Activated naive CD8-positive, alpha-beta T cell (primary cell): ENCODE data around the gene CAPN14.

ENCODE experiments used
- H3K27ac Mint-ChIP-seq: one replicate; pipeline ENCODE4 v1.8.0; 2021; ENCODE audit warnings: mixed read lengths
- H3K27me3 Mint-ChIP-seq: one replicate; pipeline ENCODE4 v1.8.0; 2021; ENCODE audit warnings: mixed read lengths
- H3K36me3 Mint-ChIP-seq: one replicate; pipeline ENCODE4 v1.8.0; 2021; ENCODE audit warnings: mixed read lengths
- H3K4me1 Mint-ChIP-seq: one replicate; pipeline ENCODE4 v1.8.0; 2021; ENCODE audit warnings: low read depth, mixed read lengths
- H3K4me3 Mint-ChIP-seq: one replicate; pipeline ENCODE4 v1.8.0; 2021; ENCODE audit warnings: mild to moderate bottlenecking, mixed read lengths
- H3K9me3 Mint-ChIP-seq: one replicate; pipeline ENCODE4 v1.8.0; 2021; ENCODE audit warnings: low read depth, mixed read lengths

CAPN14 gene

DNA sequence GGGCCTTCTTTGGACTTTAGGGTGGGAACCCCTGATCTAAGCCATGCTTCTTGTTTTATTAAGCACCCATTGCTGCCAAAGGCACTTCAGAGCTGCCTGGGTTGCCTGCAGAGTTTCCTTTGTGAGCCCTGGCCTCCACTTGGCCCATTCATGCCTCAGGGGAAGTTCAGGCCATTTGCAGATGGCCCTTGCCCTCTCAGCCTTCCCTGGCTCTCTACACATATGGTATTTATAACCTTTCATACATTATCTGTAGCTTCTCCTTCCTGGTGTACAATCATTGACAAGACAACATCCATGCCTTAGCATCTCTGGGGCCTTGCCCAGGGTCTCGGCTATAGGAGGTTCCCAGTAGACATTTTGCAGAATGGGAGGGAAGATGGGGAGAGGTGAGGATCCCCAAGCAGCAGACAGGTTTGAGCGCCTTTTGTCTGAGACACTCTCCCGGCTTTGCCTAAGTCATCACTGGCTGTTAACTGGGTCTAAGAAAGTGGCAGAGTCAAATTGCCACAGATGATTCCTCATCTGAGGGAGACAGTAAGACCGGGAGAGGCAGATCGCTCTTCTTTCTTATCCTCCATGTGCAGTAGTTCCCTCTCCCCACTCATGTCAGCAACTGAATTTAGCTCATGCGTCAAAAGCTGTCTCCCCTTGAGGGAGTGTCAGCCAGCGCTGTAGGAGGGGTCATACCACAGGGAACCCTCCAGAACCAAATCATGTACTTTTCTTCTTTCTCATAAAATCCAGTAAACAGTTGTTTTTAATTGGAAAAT lies 19.3 kb upstream of the CAPN14 start:
- H3K4me1 Mint-ChIP-seq: peaks cover 19% of the 10 kb centered on the region
- H3K4me3 Mint-ChIP-seq: no peak overlapping the region
- no peaks in the 10 kb centered on the region for H3K9me3 Mint-ChIP-seq
- no peaks in the 10 kb centered on the region for H3K27me3 Mint-ChIP-seq
- no peaks in the 10 kb centered on the region for H3K36me3 Mint-ChIP-seq
- no peak overlapping the region for H3K27ac Mint-ChIP-seq

DNA sequence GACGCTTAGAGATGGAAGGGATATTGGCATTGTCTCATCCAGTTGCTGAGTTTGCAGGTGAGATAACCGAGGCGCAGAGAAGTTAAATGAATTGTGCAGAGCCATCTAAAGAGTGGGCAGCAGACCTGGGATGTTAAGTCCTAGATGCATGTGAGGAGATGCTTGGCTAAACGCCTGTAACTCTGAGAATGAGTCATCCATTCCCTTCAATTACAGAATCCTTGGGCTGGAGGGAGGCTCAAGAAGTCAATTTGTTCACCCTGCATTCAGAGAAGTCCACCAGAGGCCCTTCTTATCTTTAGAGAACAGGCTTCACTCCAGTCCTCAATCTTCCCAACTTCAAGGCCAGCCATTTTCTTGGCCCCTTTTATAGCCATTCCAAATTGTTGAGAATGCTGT lies 18.2 kb upstream of the CAPN14 start:
- peak overlapping the region; percentile 81 for H3K4me3 Mint-ChIP-seq
- H3K9me3 Mint-ChIP-seq: no peaks in the 10 kb centered on the region
- peaks cover 19% of the 10 kb centered on the region for H3K4me1 Mint-ChIP-seq
- peaks cover 3% of the 10 kb centered on the region for H3K27me3 Mint-ChIP-seq
- no peaks in the 10 kb centered on the region for H3K36me3 Mint-ChIP-seq
- H3K27ac Mint-ChIP-seq: no peak overlapping the region

DNA sequence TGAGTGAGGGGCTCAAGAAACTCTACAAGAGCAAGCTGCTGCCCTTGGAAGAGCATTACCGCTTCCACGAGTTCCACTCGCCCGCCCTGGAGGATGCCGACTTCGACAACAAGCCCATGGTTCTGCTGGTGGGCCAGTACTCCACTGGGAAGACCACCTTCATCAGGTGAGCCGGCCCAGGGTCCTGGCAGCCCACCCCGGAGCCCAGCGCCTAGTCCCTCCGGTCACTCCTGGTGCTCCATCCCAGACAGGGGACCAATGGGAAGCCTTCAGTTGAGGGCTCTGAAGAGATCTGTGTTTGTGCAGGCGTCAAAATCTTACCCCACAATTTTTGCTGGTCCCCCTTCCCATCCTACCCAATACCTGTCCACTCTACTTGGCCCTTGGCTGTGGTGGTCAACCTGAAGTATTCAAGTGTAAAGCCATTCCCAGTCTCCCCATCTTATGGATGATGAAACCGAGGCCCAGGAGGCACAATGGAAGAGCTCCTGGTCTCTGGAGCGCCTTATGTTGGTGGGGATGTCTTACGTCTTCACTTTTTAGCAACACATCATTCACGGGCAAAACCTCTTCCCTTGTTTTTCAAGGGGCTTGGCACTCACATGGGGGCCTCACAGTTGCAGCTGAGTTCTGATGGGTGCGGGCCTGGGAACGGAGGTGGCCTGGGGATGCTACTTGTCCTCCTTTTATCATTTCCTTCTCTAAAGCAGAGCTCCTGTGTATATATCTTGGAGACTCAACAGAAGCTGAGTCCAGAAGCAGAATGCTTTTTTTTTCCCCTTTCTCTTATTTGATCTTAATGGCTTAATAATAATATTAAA lies 17.6 kb upstream of the CAPN14 start:
- peak overlapping the region; percentile 28 for H3K27ac Mint-ChIP-seq
- peak overlapping the region; percentile 81 for H3K4me3 Mint-ChIP-seq
- H3K4me1 Mint-ChIP-seq: peaks cover 19% of the 10 kb centered on the region
- no peaks in the 10 kb centered on the region for H3K36me3 Mint-ChIP-seq
- peaks cover 3% of the 10 kb centered on the region for H3K27me3 Mint-ChIP-seq
- H3K9me3 Mint-ChIP-seq: no peaks in the 10 kb centered on the region

DNA sequence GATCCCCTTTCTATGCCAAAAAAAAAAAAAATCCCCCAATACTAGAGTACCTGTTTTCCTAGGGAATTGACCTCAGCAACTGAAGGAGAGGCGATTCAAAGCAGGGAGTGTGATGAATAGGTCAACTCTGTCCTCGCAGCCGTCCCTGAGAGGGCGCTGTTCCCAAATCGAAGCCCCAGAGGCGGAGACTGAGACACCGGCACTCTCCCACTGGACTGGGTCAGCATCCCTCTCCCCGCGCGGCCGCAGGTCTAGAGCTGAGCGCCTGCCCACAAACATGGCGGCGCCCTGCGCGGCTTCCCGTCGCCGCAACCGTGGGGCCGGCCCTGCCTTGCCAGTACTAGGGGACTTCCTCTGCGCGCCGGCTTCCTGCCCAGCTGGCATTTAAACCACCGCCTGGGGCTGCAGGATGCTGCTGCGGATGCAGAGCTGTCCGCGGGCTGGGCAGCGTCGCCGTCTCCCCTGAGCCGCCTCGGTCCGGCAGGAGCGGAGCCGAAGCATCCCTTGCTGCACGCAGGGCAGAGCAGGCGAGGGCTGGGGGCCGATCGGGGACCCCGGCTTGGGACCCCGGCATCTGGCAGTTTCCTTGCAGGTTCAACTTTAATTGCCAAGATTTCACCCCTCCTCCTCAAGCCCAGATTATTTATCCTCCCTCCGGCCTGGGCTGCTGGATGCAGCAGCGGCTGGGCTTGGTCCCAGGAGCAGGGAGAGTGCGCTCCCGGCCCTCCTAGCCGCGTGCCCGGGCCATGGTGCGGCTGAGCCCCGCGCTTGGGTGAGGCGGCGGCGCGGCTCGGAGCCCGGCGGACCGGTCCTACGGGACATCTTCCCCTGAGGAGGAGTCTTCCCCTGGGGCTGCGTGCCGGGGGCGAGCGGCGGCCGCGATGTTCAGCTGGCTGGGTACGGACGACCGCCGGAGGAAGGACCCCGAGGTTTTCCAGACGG lies 16.7 kb upstream of the CAPN14 start, which contains the start of gene EHD3:
TSS of gene EHD3 (plus strand) at position 412 of the 942 bp plus-strand sequence. CDS start at position 882, 470 bp downstream.
- peaks cover 3% of the 10 kb centered on the region for H3K27me3 Mint-ChIP-seq
- no peak within 1 kb of the TSS for H3K27ac Mint-ChIP-seq
- peak within 1 kb of the TSS; percentile 81 for H3K4me3 Mint-ChIP-seq
- no peaks in the 10 kb centered on the region for H3K9me3 Mint-ChIP-seq
- H3K4me1 Mint-ChIP-seq: peaks cover 19% of the 10 kb centered on the region
- no peaks in the 10 kb centered on the region for H3K36me3 Mint-ChIP-seq

DNA sequence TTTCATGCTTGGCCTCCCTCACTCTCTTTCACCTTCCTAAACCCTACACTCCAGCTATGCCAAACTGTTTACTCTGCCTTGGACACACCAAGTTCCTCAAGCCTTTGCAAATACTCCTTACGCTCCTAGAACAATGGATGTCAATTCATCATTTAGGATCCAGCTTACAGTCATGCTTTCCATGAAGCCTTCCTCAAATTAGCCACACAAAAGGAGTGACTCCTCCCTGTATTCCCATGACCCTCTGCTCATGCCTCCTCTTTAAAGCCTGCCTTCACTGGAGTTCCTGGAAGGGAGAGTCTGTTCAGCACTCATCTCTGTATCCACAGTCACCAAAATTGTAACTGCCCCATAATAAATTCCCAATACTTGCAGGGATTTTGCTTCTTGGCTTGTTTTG lies 15.9 kb upstream of the CAPN14 start:
- H3K27me3 Mint-ChIP-seq: peaks cover 3% of the 10 kb centered on the region
- H3K4me1 Mint-ChIP-seq: peaks cover 19% of the 10 kb centered on the region
- H3K4me3 Mint-ChIP-seq: peak overlapping the region; percentile 79
- H3K27ac Mint-ChIP-seq: no peak overlapping the region
- no peaks in the 10 kb centered on the region for H3K9me3 Mint-ChIP-seq
- no peaks in the 10 kb centered on the region for H3K36me3 Mint-ChIP-seq

- H3K27me3 Mint-ChIP-seq: peaks cover 6% of the 10 kb centered on the region
- H3K9me3 Mint-ChIP-seq: no peaks in the 10 kb centered on the region
- H3K4me1 Mint-ChIP-seq: peaks cover 19% of the 10 kb centered on the region
- H3K4me3 Mint-ChIP-seq: no peak overlapping the region
- H3K27ac Mint-ChIP-seq: no peak overlapping the region
- peaks cover 1% of the 10 kb centered on the region for H3K36me3 Mint-ChIP-seq
Observed at GRCh38 chr2:31232586-31232985, 15.3 kb upstream of the CAPN14 start.

- H3K27ac Mint-ChIP-seq: no peak overlapping the region
- H3K4me3 Mint-ChIP-seq: no peak overlapping the region
Observed at GRCh38 chr2:31231571-31232302, 14.4 kb upstream of the CAPN14 start.

DNA sequence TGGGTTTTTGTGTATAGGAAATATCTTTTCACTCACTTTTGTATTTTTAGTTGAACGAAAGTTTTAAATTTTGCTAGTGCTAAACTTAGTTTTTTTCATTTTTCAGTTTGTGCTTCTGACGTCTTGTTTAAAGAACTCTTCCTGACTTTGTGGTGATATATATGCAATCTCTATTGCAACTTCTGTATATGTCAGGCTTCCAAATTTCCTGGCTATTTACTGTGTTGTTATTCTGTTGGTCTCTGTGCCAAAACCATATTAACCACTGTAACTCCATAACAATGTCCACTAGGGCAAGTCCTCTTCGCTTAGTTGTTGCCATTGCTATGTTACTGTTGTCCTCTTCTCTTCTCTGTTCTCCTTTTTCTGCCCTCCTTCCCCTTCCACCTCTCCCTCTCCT lies 13.4 kb upstream of the CAPN14 start:
- Mint-ChIP-seq H3K4me3 (no peak overlapping the region), H3K9me3 (no peaks in the 10 kb centered on the region), H3K27ac (no peak overlapping the region), H3K4me1 (peaks cover 19% of the 10 kb centered on the region), H3K27me3 (peaks cover 7% of the 10 kb centered on the region), H3K36me3 (peaks cover 3% of the 10 kb centered on the region)

More at GRCh38 chr2:31231571-31232302, 14.4 kb upstream of the CAPN14 start:
- Mint-ChIP-seq H3K36me3 (peaks cover 3% of the 10 kb centered on the region), H3K27me3 (peaks cover 7% of the 10 kb centered on the region), H3K4me1 (peaks cover 19% of the 10 kb centered on the region), H3K9me3 (no peaks in the 10 kb centered on the region)

GRCh38 chr2:31228717-31229116 lies 11.4 kb upstream of the CAPN14 start:
- Mint-ChIP-seq H3K9me3 (no peaks in the 10 kb centered on the region), H3K27me3 (peaks cover 8% of the 10 kb centered on the region), H3K36me3 (peaks cover 3% of the 10 kb centered on the region), H3K4me3 (no peak overlapping the region), H3K27ac (no peak overlapping the region), H3K4me1 (peaks cover 7% of the 10 kb centered on the region)

DNA sequence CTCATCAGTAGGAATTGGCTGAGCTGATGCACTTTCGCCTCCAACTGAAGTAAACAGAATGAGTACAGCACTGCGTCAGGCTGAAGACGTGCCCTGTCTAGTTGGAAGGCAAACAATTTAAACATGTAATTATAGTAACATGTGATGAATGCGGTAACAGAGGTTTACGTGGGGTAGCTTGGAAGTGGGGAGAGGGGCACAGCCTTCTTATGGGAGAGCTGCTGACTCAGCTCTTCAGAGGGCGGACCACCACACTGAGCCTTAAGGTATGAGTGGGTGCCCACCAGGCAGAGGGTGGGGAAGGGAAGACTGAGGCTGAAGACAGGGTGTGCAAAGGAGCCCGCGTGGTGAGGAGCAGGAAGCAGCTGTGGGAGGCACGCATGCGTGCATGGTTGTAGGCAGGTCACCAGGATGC lies 10.4 kb upstream of the CAPN14 start:
- Mint-ChIP-seq H3K4me3 (no peak overlapping the region), H3K4me1 (no peaks in the 10 kb centered on the region), H3K9me3 (no peaks in the 10 kb centered on the region), H3K27me3 (peaks cover 8% of the 10 kb centered on the region), H3K27ac (no peak overlapping the region), H3K36me3 (peaks cover 3% of the 10 kb centered on the region)

GRCh38 chr2:31227110-31227509 lies 9.8 kb upstream of the CAPN14 start:
- peaks cover 8% of the 10 kb centered on the region for H3K27me3 Mint-ChIP-seq
- no peak overlapping the region for H3K4me3 Mint-ChIP-seq
- H3K9me3 Mint-ChIP-seq: no peaks in the 10 kb centered on the region
- no peak overlapping the region for H3K27ac Mint-ChIP-seq
- no peaks in the 10 kb centered on the region for H3K4me1 Mint-ChIP-seq
- peaks cover 5% of the 10 kb centered on the region for H3K36me3 Mint-ChIP-seq

- no peaks in the 10 kb centered on the region for H3K4me1 Mint-ChIP-seq
- H3K27me3 Mint-ChIP-seq: peaks cover 8% of the 10 kb centered on the region
- H3K36me3 Mint-ChIP-seq: peaks cover 5% of the 10 kb centered on the region
- no peak overlapping the region for H3K27ac Mint-ChIP-seq
- H3K9me3 Mint-ChIP-seq: no peaks in the 10 kb centered on the region
- H3K4me3 Mint-ChIP-seq: no peak overlapping the region
Observed at GRCh38 chr2:31226266-31226665, 9.0 kb upstream of the CAPN14 start.

DNA sequence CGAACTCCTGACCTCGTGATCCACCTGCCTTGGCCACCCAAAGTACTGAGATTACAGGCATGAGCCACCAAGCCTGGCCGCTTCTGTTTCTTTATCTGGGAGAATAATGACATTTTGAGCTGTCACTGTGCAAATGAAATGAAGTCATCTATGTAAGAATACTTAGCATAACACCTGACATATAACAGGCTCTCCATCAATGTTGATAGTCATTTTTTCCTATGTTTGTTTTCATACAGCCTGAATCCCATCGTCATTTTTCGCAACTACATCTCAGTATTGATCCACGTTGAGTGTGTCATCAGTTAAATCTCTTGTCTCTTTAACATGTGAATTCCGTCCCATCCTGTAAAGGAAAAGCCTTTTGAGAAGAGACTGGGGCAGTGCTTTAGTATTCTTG lies 6.4 kb upstream of the CAPN14 start:
- peaks cover 9% of the 10 kb centered on the region for H3K27me3 Mint-ChIP-seq
- peaks cover 5% of the 10 kb centered on the region for H3K36me3 Mint-ChIP-seq
- no peak overlapping the region for H3K27ac Mint-ChIP-seq

GRCh38 chr2:31223026-31223425 lies 5.7 kb upstream of the CAPN14 start:
- Mint-ChIP-seq H3K27me3 (peaks cover 9% of the 10 kb centered on the region), H3K4me1 (no peaks in the 10 kb centered on the region), H3K4me3 (no peak overlapping the region), H3K9me3 (no peaks in the 10 kb centered on the region), H3K36me3 (peaks cover 5% of the 10 kb centered on the region), H3K27ac (no peak overlapping the region)

More for the DNA sequence above, 6.4 kb upstream of the CAPN14 start:
- Mint-ChIP-seq H3K4me1 (no peaks in the 10 kb centered on the region), H3K9me3 (no peaks in the 10 kb centered on the region), H3K4me3 (no peak overlapping the region)
